Duodenal mucosa (tissue), 2 donors: Measurements from ENCODE around the gene KANK4.

ENCODE experiments used
- H3K27ac ChIP-seq: one replicate; pipeline ENCODE4 v1.7.0; 2013; ENCODE audit warnings: low read depth, low read length
- H3K27me3 ChIP-seq, 2 donors: one replicate each; pipeline ENCODE4 v1.7.0; 2013; ENCODE audit warnings: low read length in 2 of 2, control low read depth in 1 of 2; ENCODE audit not compliant: insufficient read depth in 2 of 2, control insufficient read depth in 1 of 2
- H3K36me3 ChIP-seq, 2 donors: one replicate each; pipeline ENCODE4 v1.7.0; 2013; ENCODE audit warnings: low read length in 2 of 2, control low read depth in 1 of 2; ENCODE audit not compliant: insufficient read depth in 2 of 2, control insufficient read depth in 1 of 2
- H3K4me1 ChIP-seq, 2 donors: one replicate each; pipeline ENCODE4 v1.7.0; 2013; ENCODE audit warnings: low read length in 2 of 2, control low read depth in 1 of 2; ENCODE audit not compliant: insufficient read depth in 2 of 2, control insufficient read depth in 1 of 2
- H3K4me3 ChIP-seq, 2 donors: one replicate each; pipeline ENCODE4 v1.7.0; 2013; ENCODE audit warnings: low read length in 2 of 2, low read depth in 1 of 2
- H3K9ac ChIP-seq, 2 donors: one replicate each; pipeline ENCODE4 v1.7.0; 2013; ENCODE audit warnings: low read length in 2 of 2, low read depth in 1 of 2
- H3K9me3 ChIP-seq, 2 donors: one replicate each; pipeline ENCODE4 v1.7.0; 2013; ENCODE audit warnings: low read length in 2 of 2, control low read depth in 1 of 2; ENCODE audit not compliant: control insufficient read depth in 1 of 2

KANK4 gene

GRCh38 chr1:62307446-62307845 is 11.8 kb downstream of the KANK4 start:
- Histone ChIP-seq H3K4me3 (no peak overlapping the region), H3K9ac (no peak overlapping the region)

GRCh38 chr1:62306065-62306464 is 13.2 kb downstream of the KANK4 start:
- Histone ChIP-seq H3K9me3 (no peaks in the 10 kb centered on the region), H3K27me3 (no peaks in the 10 kb centered on the region), H3K9ac (no peak overlapping the region), H3K4me1 (no peaks in the 10 kb centered on the region), H3K4me3 (no peak overlapping the region), H3K27ac (no peak overlapping the region), H3K36me3 (no peaks in the 10 kb centered on the region)

More at GRCh38 chr1:62307446-62307845, 11.8 kb downstream of the KANK4 start:
- H3K4me1 ChIP-seq, result no peaks in the 10 kb centered on the region
- no peaks in the 10 kb centered on the region for H3K36me3 ChIP-seq
- H3K9me3 ChIP-seq, result no peaks in the 10 kb centered on the region
- H3K27ac ChIP-seq, result no peak overlapping the region
- no peaks in the 10 kb centered on the region for H3K27me3 ChIP-seq

GRCh38 chr1:62304975-62305374 is 14.3 kb downstream of the KANK4 start:
- Histone ChIP-seq H3K9me3 (no peaks in the 10 kb centered on the region), H3K36me3 (no peaks in the 10 kb centered on the region), H3K4me3 (no peak overlapping the region), H3K27me3 (no peaks in the 10 kb centered on the region), H3K27ac (no peak overlapping the region), H3K9ac (no peak overlapping the region), H3K4me1 (no peaks in the 10 kb centered on the region)

- Histone ChIP-seq H3K4me3 (no peak overlapping the region), H3K9me3 (no peaks in the 10 kb centered on the region), H3K36me3 (no peaks in the 10 kb centered on the region), H3K27ac (no peak overlapping the region), H3K9ac (no peak overlapping the region), H3K27me3 (no peaks in the 10 kb centered on the region), H3K4me1 (no peaks in the 10 kb centered on the region)
Measured at GRCh38 chr1:62304515-62304914, 14.7 kb downstream of the KANK4 start.

GRCh38 chr1:62301726-62302390 is 17.4 kb downstream of the KANK4 start:
- no peaks in the 10 kb centered on the region for H3K36me3 ChIP-seq
- no peaks in the 10 kb centered on the region for H3K4me1 ChIP-seq
- no peak overlapping the region for H3K4me3 ChIP-seq
- H3K9me3 ChIP-seq, result no peaks in the 10 kb centered on the region
- no peak overlapping the region for H3K9ac ChIP-seq
- H3K27ac ChIP-seq, result no peak overlapping the region
- H3K27me3 ChIP-seq, result no peaks in the 10 kb centered on the region

- Histone ChIP-seq H3K27ac (no peak overlapping the region), H3K4me1 (no peaks in the 10 kb centered on the region), H3K36me3 (no peaks in the 10 kb centered on the region), H3K4me3 (no peak overlapping the region), H3K9ac (no peak overlapping the region), H3K9me3 (no peaks in the 10 kb centered on the region), H3K27me3 (no peaks in the 10 kb centered on the region)
Measured at GRCh38 chr1:62299426-62300200, 19.6 kb downstream of the KANK4 start.

- no peak overlapping the region for H3K4me3 ChIP-seq
- no peak overlapping the region for H3K27ac ChIP-seq
- no peak overlapping the region for H3K9ac ChIP-seq
Measured at GRCh38 chr1:62295921-62296491, 23.2 kb downstream of the KANK4 start.

GRCh38 chr1:62294261-62294660 is 25.0 kb downstream of the KANK4 start:
- no peak overlapping the region for H3K4me3 ChIP-seq
- H3K9me3 ChIP-seq, result no peaks in the 10 kb centered on the region
- peaks cover 0 to 4% of the 10 kb centered on the region in 2 donors for H3K27me3 ChIP-seq
- no peak overlapping the region for H3K9ac ChIP-seq
- no peak overlapping the region for H3K27ac ChIP-seq
- H3K4me1 ChIP-seq, result no peaks in the 10 kb centered on the region
- no peaks in the 10 kb centered on the region for H3K36me3 ChIP-seq

More at GRCh38 chr1:62295921-62296491, 23.2 kb downstream of the KANK4 start:
- Histone ChIP-seq H3K27me3 (peaks cover 0 to 4% of the 10 kb centered on the region in 2 donors), H3K4me1 (no peaks in the 10 kb centered on the region), H3K36me3 (no peaks in the 10 kb centered on the region), H3K9me3 (no peaks in the 10 kb centered on the region)

- no peak overlapping the region for H3K9ac ChIP-seq
- no peak overlapping the region for H3K27ac ChIP-seq
- H3K36me3 ChIP-seq, result no peaks in the 10 kb centered on the region
- no peak overlapping the region for H3K4me3 ChIP-seq
- H3K27me3 ChIP-seq, result peaks cover 17 to 30% of the 10 kb centered on the region in 2 donors
- no peaks in the 10 kb centered on the region for H3K9me3 ChIP-seq
- peaks cover 4 to 15% of the 10 kb centered on the region in 2 donors for H3K4me1 ChIP-seq
Measured at GRCh38 chr1:62288662-62289061, 30.6 kb downstream of the KANK4 start.

- H3K9me3 ChIP-seq, result no peaks in the 10 kb centered on the region
- H3K9ac ChIP-seq, result no peak overlapping the region
- no peaks in the 10 kb centered on the region for H3K36me3 ChIP-seq
- peaks cover 4 to 15% of the 10 kb centered on the region in 2 donors for H3K4me1 ChIP-seq
- H3K4me3 ChIP-seq, result no peak overlapping the region
- no peak overlapping the region for H3K27ac ChIP-seq
- peaks cover 17 to 30% of the 10 kb centered on the region in 2 donors for H3K27me3 ChIP-seq
Measured at GRCh38 chr1:62288224-62288623, 31.0 kb downstream of the KANK4 start.
